ENCODE data around the gene FOXB2. TPM values are rescaled to one million over a fixed set of nuclear protein-coding genes. Genes with fewer than 3 reads are reported as not detected.

The FOXB2 gene
- total RNA-seq, 1 donor from 2014 or later = not detected

- Mint-ChIP-seq H3K36me3 (ENCODE audit: low read depth) (no peaks in the 10 kb centered on the region), H3K9me3 (no peaks in the 10 kb centered on the region), H3K27me3 (no peaks in the 10 kb centered on the region), H3K4me3 (no peak overlapping the region), H3K27ac (no peak overlapping the region), H3K4me1 (no peaks in the 10 kb centered on the region)
- no peak for DNase-seq
- intact Hi-C loops (cut with micrococcal nuclease) = no loop called here
These were observed 44.3 kb downstream of the FOXB2 start for GRCh38 chr9:77063645-77064285.

- DNase-seq = no peak
- Mint-ChIP-seq H3K27me3 (no peaks in the 10 kb centered on the region), H3K36me3 (ENCODE audit: low read depth) (no peaks in the 10 kb centered on the region), H3K4me3 (no peak overlapping the region), H3K27ac (no peak overlapping the region), H3K9me3 (no peaks in the 10 kb centered on the region), H3K4me1 (no peaks in the 10 kb centered on the region)
- intact Hi-C loops (cut with micrococcal nuclease) = no loop called here
These were observed 46.9 kb downstream of the FOXB2 start for GRCh38 chr9:77066388-77066787.

Other genes starting within 250 kb of the FOXB2 start
- 0.40 and 0.50 TPM in 2 replicates for gene PRUNE2, start 113.5 kb upstream of the FOXB2 start, total RNA-seq
- 44.9 and 47.7 TPM in 2 replicates for gene VPS13A, start 157.9 kb downstream of the FOXB2 start, total RNA-seq